Measurements from ENCODE around the gene MPHOSPH9.

- TF ChIP-seq CTCF (IDR thresholded peaks at IDR 0.05) (no peak), EZH2 (IDR thresholded peaks at IDR 0.05; ENCODE audit: borderline replicate concordance, insufficient read depth, low read depth, low read length, poor library complexity, severe bottlenecking) (no peak)
Observed at GRCh38 chr12:123167329-123167728, 65.6 kb downstream of the MPHOSPH9 start.
